VCaP (cell line): Measurements from ENCODE around the gene MYO7B.

Experiments used
- H3K27ac ChIP-seq: fragments of 450-650 bp; 2 replicates; pipeline ENCODE4 v1.5.1; 2017
- CTCF ChIP-seq: fragments of 450-650 bp; conservative IDR thresholded peaks from 2 replicates; pipeline ENCODE4 v1.5.1; 2017; ENCODE audit warnings: mild to moderate bottlenecking, moderate library complexity

The MYO7B gene

DNA sequence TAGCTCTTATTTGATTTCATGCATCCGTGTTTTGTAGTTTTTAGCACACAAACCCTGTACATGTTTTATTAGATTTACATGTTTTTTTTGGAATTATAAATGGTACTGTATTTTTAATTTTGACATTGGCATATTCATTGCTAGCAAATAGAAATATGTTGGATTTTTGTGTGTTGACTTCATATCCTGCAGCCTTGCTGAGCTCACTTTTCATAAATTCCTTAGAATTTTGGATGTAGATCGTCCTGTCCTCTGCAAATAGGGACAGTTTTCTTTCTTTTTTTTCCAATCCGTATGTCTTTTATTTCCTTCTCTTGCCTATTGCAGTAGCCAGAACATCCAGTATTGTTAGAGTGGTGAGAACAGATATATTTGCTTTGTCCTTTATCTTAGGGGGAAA is 63.7 kb downstream of the MYO7B start:
- H3K27ac ChIP-seq = no peak overlapping the region
- no peak for TF ChIP-seq CTCF

DNA sequence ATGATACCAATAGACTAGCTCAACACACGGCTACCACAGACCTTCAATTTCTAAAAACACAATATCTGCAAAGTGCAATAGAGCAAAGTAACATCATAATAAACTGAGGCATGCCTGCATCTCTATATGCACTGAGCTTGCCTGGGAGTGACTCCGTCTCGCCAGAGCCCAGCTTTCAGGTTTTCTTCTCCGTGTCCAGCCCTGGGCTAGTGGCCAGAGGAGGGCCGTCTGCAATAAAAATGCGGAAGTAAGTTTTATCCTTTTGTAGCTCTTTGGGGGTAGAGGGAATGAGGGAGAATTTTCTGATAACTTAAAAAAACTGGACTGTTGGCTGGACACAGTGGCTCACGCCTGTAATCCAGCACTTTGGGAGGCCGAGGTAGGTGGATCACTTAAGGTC is 69.5 kb downstream of the MYO7B start:
- H3K27ac ChIP-seq = no peak overlapping the region
- TF ChIP-seq CTCF = no peak

GRCh38 chr2:127605691-127606263 is 70.3 kb downstream of the MYO7B start:
- TF ChIP-seq CTCF = no peak
- no peak overlapping the region for H3K27ac ChIP-seq

- no peak overlapping the region for H3K27ac ChIP-seq
- TF ChIP-seq CTCF = no peak
These were observed 71.3 kb downstream of the MYO7B start for GRCh38 chr2:127606625-127607398.

DNA sequence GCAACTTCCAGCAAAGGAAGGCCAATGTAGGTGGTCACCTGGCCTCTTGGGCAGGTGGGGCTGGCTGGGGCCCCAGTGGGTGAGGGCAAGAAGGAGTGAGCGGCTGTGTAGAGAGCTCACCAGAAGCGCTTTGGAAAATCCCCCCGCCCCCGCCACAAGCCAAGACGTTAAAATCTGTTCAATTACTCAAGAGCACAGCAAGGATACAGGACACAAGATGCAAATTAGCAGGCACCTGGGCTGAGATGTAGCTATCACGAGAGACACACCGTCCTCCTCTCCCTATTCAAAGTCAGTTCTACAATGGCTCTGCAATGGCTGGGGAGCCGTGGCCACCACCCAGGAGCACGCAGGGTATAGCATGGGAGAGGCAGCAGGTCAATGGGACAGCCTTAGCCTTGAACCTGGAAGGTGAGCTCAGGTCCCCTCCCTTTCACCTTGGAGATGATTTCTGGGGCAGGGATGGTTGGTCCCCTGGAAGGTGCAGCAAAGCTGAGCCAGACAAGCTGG is 72.0 kb downstream of the MYO7B start:
- H3K27ac ChIP-seq = no peak overlapping the region
- no peak for TF ChIP-seq CTCF

DNA sequence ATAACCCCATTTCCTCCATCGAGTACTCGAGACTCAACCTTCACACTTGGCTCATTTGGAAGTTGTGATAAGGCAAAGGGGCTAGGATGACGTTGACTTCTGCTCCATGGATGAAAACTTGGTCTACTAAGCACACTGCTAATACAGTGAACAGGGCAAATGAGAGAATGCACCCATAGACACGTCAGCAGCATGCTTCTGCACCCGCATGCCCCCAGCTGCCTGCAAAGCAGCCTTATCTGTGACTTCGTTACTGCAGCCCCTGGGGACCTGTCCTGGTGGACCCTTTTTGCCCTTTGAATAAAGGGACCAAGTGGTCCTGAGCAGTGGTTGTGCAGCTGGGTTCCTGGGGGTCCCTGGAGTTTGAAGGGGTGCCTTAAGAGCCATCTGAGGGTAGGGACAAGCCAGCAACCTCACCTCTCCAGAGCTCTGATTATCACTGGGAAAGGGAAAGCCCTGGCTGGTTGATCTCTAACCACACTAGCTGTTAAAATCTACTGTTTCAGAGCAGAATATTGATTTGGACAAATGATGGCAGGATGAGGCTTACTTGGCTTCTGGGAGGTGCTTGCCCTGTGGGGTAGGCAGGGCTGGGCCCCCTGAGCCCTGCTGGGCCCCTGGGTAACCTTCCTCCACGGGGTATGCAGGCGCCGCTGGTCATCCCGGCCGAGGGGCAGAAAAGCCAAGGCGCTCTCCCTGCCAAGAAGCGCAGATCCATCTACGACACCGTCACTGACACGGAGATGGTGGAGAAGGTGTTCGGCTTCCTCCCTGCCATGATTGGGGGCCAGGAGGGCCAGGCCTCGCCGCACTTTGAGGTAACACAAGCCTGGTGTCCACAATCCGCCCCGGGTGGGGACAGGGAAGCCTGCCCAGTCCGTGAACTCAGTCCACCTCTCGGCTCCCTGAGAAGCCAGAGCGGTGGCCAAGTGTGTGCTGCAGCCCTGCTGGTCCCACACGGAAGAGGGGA is 72.9 kb downstream of the MYO7B start:
- no peak overlapping the region for H3K27ac ChIP-seq
- no peak for TF ChIP-seq CTCF
